HCT116 (cell line): ENCODE measurements around the gene CPOX. TPM values are rescaled to one million over a fixed set of nuclear protein-coding genes. Genes with fewer than 3 reads are reported as not detected.

ENCODE experiments used
- ATAC-seq: fragments of 200-7000 bp; cut with Tn5 transposase; 2 replicates; pipeline ENCODE4 v1.9.1; 2020; ENCODE audit warnings: mild to moderate bottlenecking, moderate library complexity
- BruUV-seq: library from RNA; stranded (reverse); fragments of 400-500 nt; replicated peaks from 2 replicates; lab custom pipeline; 2021; lab: Mats Ljungman, UMichigan
- CTCF ChIA-PET: fragments of 300-600 bp; sonication (Branson Sonifier 250); formaldehyde crosslinking; loops from one replicate; lab custom pipeline; 2021; ENCODE audit warnings: antibody characterized with exemption; lab: Charles Lee
- POLR2A ChIA-PET: fragments of 300-600, 350-600 bp; sonication (Branson Sonifier 250); formaldehyde crosslinking; loops from one replicate; lab custom pipeline; 2021; ENCODE audit warnings: antibody characterized with exemption; lab: Charles Lee
- RAD21 ChIA-PET, 2 experiments: fragments of 300-600 bp; sonication (Branson Sonifier 250); formaldehyde crosslinking; loops; one replicate each; lab custom pipeline; 2023; ENCODE audit warnings: low total read pairs in 2 of 2; ENCODE audit not compliant: uncharacterized antibody in 2 of 2, unreplicated experiment in 2 of 2, low non-redundant PET in 1 of 2; lab: Charles Lee
- DNase-seq: peaks from one replicate; pipeline ENCODE4 v3.0.0-alpha.2; 2010; ENCODE audit warnings: low read depth, low spot score
- H2AFZ ChIP-seq: fragments of 200-600 bp; shearing (Covaris generic), sonication (generic); 2 replicates; pipeline ENCODE4 v1.6.1; 2017; ENCODE audit warnings: low read depth, mixed run types, mixed read lengths, antibody characterized with exemption, low read length; ENCODE audit not compliant: poor library complexity, severe bottlenecking
- H3K27ac ChIP-seq: 2 replicates; pipeline ENCODE4 v1.5.1; 2012; ENCODE audit warnings: low read depth, low read length
- H3K27me3 ChIP-seq: fragments of 200-600 bp; sonication (generic); 2 replicates; pipeline ENCODE4 v1.6.1; 2016; ENCODE audit warnings: mixed run types, low read length, mixed read lengths; ENCODE audit not compliant: insufficient read depth
- H3K36me3 ChIP-seq, 2 experiments: fragments of 200-500 bp in 1 of 2; fragments of 200-600 bp in 1 of 2; sonication (Bioruptor generic) in 1 of 2; sonication (generic) in 1 of 2; 2 replicates each; pipeline versions ENCODE4 v1.5.1 to v1.6.1; 2014 to 2016; ENCODE audit warnings: low read length in 2 of 2, inconsistent platforms in 1 of 2, mixed read lengths in 1 of 2, mixed run types in 1 of 2; ENCODE audit not compliant: insufficient read depth in 2 of 2, control insufficient read depth in 1 of 2
- H3K4me1 ChIP-seq, 2 experiments: fragments of 200-600 bp in 1 of 2; sonication (generic) in 1 of 2; 2 replicates each; pipeline versions ENCODE4 v1.5.1 to v1.6.1; 2012 to 2017; ENCODE audit warnings: low read length in 2 of 2, inconsistent platforms in 1 of 2, mild to moderate bottlenecking in 1 of 2, mixed read lengths in 1 of 2, mixed run types in 1 of 2, moderate library complexity in 1 of 2; ENCODE audit not compliant: insufficient read depth in 2 of 2, control insufficient read depth in 1 of 2
- H3K4me2 ChIP-seq: fragments of 200-600 bp; sonication (generic); 2 replicates; pipeline ENCODE4 v1.6.1; 2017; ENCODE audit warnings: mixed run types, low read length, mixed read lengths
- H3K4me3 ChIP-seq, 2 experiments: fragments of 200-600 bp in 1 of 2; sonication (generic) in 1 of 2; replicated peaks in 1 of 2; 2 replicates each; pipeline ENCODE4 v1.5.1; 2011 to 2016; ENCODE audit warnings: low read length in 2 of 2, control low read depth in 1 of 2, low read depth in 1 of 2, mild to moderate bottlenecking in 1 of 2, mixed read lengths in 1 of 2, mixed run types in 1 of 2
- H3K79me2 ChIP-seq: fragments of 200-600 bp; sonication (generic); 2 replicates; pipeline ENCODE4 v1.6.1; 2017; ENCODE audit warnings: mild to moderate bottlenecking, mixed run types, low read length, moderate library complexity, mixed read lengths; ENCODE audit not compliant: insufficient read depth
- H3K9ac ChIP-seq: fragments of 200-600 bp; sonication (generic); 2 replicates; pipeline ENCODE4 v1.6.1; 2016; ENCODE audit warnings: low read length, mixed read lengths
- H3K9me2 ChIP-seq: fragments of 200-600 bp; sonication (generic), shearing (Covaris generic); 2 replicates; pipeline ENCODE4 v1.6.1; 2017; ENCODE audit warnings: mixed run types, mild to moderate bottlenecking, moderate library complexity; ENCODE audit not compliant: insufficient read depth
- H3K9me3 ChIP-seq, 2 experiments: fragments of 200-500 bp in 1 of 2; fragments of 200-600 bp in 1 of 2; sonication (Bioruptor generic) in 1 of 2; sonication (generic) in 1 of 2; 2 replicates each; pipeline ENCODE4 v1.6.1; 2014 to 2017; ENCODE audit warnings: low read length in 2 of 2, mixed read lengths in 2 of 2, inconsistent platforms in 1 of 2, low read depth in 1 of 2, mild to moderate bottlenecking in 1 of 2, mixed run types in 1 of 2, moderate library complexity in 1 of 2; ENCODE audit not compliant: control insufficient read depth in 1 of 2, insufficient read depth in 1 of 2
- H4K20me1 ChIP-seq: fragments of 200-600 bp; sonication (generic), shearing (Covaris generic); 2 replicates; pipeline ENCODE4 v1.6.1; 2017; ENCODE audit warnings: mixed run types, mild to moderate bottlenecking, moderate library complexity; ENCODE audit not compliant: insufficient read depth
- ATF3 ChIP-seq: IDR thresholded peaks from 2 replicates; pipeline ENCODE4 v1.6.1; 2012
- ELF1 ChIP-seq: IDR thresholded peaks from 2 replicates; pipeline ENCODE4 v1.6.1; 2012; ENCODE audit warnings: low read depth, borderline replicate concordance
- MAX ChIP-seq: IDR thresholded peaks from 2 replicates; pipeline ENCODE4 v1.6.1; 2012
- POLR2AphosphoS5 ChIP-seq: IDR thresholded peaks from 2 replicates; pipeline ENCODE4 v1.6.1; 2011; ENCODE audit warnings: mild to moderate bottlenecking, low read depth, low read length, moderate library complexity
- SIN3A ChIP-seq: IDR thresholded peaks from 2 replicates; pipeline ENCODE4 v1.6.1; 2012; ENCODE audit warnings: low read depth
- SRF ChIP-seq: IDR thresholded peaks from 2 replicates; pipeline ENCODE4 v1.6.1; 2012; ENCODE audit warnings: low read depth
- TCF7L2 ChIP-seq: IDR thresholded peaks from 2 replicates; pipeline ENCODE4 v1.7.0; 2011; ENCODE audit warnings: borderline replicate concordance, inconsistent platforms; ENCODE audit not compliant: insufficient read depth, insufficient read length; ENCODE audit errors: extremely low read depth
- ZBTB33 ChIP-seq: IDR thresholded peaks from 2 replicates; pipeline ENCODE4 v1.6.1; 2011; ENCODE audit warnings: mild to moderate bottlenecking, low read length, moderate library complexity; ENCODE audit not compliant: insufficient replicate concordance; ENCODE audit errors: extremely low read depth
- intact Hi-C: fragments of 100-400 bp; cut with micrococcal nuclease; formaldehyde crosslinking; loops from 2 replicates; pipeline ENCODE4 v1.10.0; 2022
- total RNA-seq: library from RNA; stranded (reverse); gene quantifications from one replicate; pipeline ENCODE4 v1.2.1, GENCODE V29; 2021; ENCODE audit not compliant: unreplicated experiment

The CPOX gene
- total RNA-seq, 1 experiment from 2014 or later = 353 TPM

- Histone ChIP-seq H3K36me3 (no peaks in the 10 kb centered on the region), H3K79me2 (peaks cover 84% of the 10 kb centered on the region), H3K27ac (peak within 1 kb of the TSS; percentile 42), H3K27me3 (no peaks in the 10 kb centered on the region), H4K20me1 (no peaks in the 10 kb centered on the region), H3K9me2 (no peaks in the 10 kb centered on the region), H2AFZ (no peak within 1 kb of the TSS), H3K4me3 (no peak within 1 kb of the TSS), H3K4me2 (peak within 1 kb of the TSS; percentile 11; the same call in 1 of the 2 replicates), H3K9me3 (no peaks in the 10 kb centered on the region), H3K9ac (no peak within 1 kb of the TSS), H3K4me1 (peaks cover 60 to 81% of the 10 kb centered on the region in 2 experiments)
- TF ChIP-seq MAX (no peak), ATF3 (no peak), POLR2AphosphoS5 (no peak), SIN3A (no peak), SRF (no peak), ELF1 (no peak), TCF7L2 (no peak), ZBTB33 (no peak)
- ChIA-PET CTCF (no interaction called here), RAD21 (no interaction called here), POLR2A (interaction anchor here (2.2 kb wide), 1 partner anchor 9 kb away, joined by 8 read pairs; the partner anchor contains the start of gene CLDND1)
- intact Hi-C loops = no loop called here
- no TSS peak for BruUV-seq
- ATAC-seq (no peak), DNase-seq (no peak)
Observed at GRCh38 chr3:98531622-98532274, 61.7 kb downstream of the CPOX start, which contains the start of gene GPR15. Gene GPR15, plus strand, starts transcription at chr3:98531978. Its CDS starts 56 bp downstream, at chr3:98532034.
